ENCODE results near the gene ANKRD50.

- TF ChIP-seq CTCF (IDR thresholded peaks at IDR 0.05; ENCODE audit: borderline replicate concordance, extremely low read depth, low read length, poor library complexity, severe bottlenecking) (no peak), EZH2 (IDR thresholded peaks at IDR 0.05; ENCODE audit: borderline replicate concordance, low read depth, low read length, severe bottlenecking) (no peak)
Measured at GRCh38 chr4:124757126-124757525, 44.6 kb upstream of the ANKRD50 start.
